ENCODE data around the gene CAPN12.

The CAPN12 gene

DNA sequence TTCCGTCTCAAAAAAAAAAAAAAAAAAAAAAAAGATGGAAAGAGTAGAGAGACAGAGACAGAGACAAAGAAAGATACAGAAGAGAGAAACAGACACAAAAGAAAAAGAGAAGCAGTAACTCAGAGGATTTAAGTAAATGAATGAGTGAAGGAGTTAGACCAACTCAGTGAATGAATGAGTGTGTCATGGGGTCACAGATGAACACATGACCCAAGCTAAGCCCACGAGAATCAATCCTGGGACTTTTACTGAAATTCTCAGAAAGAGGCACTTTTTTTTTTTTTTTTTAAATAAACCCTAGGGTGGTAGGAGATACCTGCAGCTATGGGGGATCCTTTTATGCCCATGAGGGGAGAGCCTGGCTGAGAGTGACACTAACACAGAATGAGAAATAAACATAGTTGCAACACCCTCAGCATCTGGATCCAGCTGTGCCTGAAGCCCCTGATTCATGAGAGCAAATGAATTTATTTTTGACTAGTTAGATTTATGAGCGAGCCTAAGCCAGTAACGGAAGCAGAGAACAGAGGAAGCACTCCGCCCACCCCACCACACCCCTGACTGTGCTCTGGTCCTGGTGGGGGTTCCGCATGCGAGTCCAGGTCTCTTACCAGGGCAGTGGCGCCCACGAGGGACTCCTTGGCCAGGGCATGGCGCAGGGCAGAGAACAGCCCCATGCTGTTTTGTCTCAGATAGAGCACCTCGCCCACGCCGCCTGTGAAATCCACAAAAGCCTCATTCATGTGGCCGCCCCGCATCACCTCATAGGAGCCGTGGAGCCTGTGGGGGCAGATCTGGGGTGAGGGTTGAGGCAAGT is 4.6 kb downstream of the CAPN12 start:
- no peak for DNase-seq (ENCODE audit: low read depth in 4 of 4, low spot score in 1 of 4)

GRCh38 chr19:38737921-38738737 is 6.1 kb downstream of the CAPN12 start:
- no peak for DNase-seq (ENCODE audit: low read depth in 4 of 4, low spot score in 1 of 4)

- DNase-seq (ENCODE audit: low read depth in 4 of 4, low spot score in 1 of 4), result no peak
These were observed 6.9 kb downstream of the CAPN12 start for GRCh38 chr19:38737281-38737865.

DNA sequence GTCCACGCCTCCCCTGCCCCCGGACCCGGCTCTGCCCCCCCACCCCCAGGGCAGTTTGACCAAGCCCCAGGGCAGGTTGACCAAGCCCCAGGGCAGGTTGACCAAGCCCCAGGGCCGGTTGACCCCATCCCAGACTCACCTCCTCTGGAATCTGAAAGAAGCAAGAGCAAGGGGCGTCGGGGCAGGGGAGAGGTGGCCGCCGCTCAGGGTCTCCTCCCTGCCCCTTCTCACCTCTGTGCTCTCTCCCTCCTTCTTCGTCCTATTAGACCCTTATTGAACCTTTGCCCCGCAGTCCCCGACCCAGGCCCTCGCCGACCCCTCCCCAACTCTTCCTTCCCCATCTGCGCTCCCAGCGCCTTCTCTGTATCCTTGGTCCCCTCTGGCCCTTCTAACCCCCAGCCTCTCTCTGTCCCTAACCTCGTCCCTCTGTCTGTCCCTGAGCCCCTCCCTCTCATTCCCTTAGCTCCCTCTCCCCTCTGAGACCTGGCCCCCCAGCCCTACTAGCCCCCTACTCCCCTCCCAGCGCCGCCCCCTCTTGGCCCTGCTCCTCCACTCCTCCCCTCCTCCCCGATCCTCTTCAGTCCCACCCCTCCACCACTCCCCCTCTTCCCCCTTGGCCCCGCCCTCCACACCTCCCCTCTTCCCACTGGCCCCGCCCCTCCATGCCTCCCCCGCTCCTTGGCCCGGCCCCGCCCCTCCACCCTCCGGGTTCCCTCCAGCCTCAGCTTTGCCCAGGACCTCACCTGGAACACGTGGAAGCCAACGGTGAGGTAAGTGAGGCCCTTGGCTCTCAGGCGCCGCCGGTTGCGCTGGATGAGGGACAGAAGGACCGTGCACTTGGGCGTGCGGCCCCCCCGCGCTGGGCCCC is 7.6 kb downstream of the CAPN12 start:
- DNase-seq (ENCODE audit: low read depth in 4 of 4, low spot score in 1 of 4), result peak; percentile 30 to 70 (median 54)

GRCh38 chr19:38736036-38736412 is 8.2 kb downstream of the CAPN12 start:
- peak in 3 of 4 experiments; percentile 23 to 37 (median 32) for DNase-seq (ENCODE audit: low read depth in 4 of 4, low spot score in 1 of 4)

- no peak for DNase-seq (ENCODE audit: low read depth in 4 of 4, low spot score in 1 of 4)
These were observed 9.0 kb downstream of the CAPN12 start for GRCh38 chr19:38735257-38735686.

DNA sequence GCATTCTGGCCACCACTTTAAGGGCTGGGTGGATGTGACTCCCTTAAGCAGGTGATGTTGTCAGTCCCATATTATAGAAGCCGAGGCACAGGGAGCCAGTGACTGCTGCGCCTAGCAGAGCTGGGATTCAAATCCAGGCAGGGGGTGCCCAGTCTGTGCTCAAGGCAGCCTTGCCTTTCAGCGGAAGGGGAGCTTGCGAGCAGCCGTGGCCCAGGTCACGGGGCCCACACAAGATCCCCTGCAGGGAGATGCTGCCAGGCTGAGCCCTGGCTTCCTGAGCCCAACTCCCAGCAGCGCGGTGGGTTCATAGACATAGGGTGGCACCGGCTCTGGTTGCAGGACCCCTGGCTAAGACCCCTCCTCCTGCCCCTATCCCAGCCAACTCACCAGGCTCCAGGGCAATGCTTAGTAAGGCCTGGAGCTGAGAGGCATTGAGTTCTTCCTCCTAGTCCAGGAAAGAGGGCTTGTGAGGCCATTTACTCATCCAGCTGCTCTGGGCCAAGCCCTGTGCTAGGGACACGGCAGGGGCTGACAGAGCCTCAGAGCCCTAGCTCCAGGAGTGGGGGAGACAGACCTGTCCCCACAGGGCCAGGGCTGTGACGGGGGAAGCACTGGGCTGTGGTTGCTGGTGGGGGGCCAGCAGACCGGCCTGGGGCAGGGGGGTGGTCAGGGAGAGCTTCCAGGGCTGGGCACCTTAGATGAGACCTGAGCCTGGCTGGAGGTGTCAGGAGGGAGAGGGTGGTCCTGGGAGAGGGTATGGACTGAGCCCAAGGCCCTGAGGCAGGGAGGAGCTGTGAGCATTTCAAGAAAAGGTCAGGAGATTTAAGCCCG is 9.6 kb downstream of the CAPN12 start:
- no peak for DNase-seq (ENCODE audit: low read depth in 4 of 4, low spot score in 1 of 4)

GRCh38 chr19:38734176-38734425 is 10.2 kb downstream of the CAPN12 start:
- DNase-seq (ENCODE audit: low read depth in 4 of 4, low spot score in 1 of 4), result no peak

DNA sequence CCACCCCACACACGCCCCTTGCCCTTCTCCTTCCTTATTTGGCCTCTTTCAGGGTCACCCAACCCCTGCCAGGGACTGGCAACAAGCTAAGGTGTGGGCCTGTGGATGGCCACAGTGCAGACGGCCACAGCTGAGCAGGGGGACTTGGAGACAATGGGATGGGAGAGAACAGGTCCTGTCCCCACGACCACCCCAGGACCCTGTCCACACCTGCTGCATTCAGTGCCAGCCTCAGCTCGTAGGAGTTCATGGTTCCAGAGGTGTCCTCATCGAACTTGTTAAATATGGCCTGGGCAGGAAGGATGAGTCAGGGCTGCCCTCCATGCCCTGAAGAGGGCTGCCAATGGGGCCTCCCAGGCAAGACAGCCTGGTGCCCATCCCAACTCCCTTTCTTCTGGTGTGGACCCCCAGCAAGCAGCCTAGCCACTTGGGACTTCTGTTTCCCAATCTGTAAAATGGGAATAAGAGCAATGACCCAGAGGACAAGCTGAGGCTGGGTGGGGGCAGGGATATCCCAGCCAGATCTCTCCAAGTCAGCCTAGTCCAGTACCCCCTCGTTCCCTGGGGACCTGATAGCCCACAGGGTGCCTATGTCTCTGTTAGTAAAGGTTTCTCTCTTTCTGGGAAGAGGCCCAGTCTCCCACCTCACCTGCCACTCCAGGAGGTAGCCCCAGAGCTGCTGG is 10.6 kb downstream of the CAPN12 start:
- DNase-seq (ENCODE audit: low read depth in 4 of 4, low spot score in 1 of 4), result no peak

DNA sequence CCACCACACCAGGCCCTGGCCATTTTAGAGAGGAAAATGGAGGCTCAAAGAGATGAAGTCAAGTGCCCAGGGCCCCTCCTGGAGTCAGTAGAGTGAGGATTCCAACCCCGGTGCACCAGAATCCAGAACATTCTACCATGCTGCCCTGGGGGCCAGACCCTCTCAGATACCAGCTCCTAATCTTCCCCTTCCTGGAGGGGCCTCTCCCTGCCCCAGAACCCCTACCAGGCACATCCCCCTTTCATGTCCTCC is 11.1 kb downstream of the CAPN12 start:
- no peak for DNase-seq (ENCODE audit: low read depth in 4 of 4, low spot score in 1 of 4)

GRCh38 chr19:38731654-38732301 is 12.5 kb downstream of the CAPN12 start:
- no peak for DNase-seq (ENCODE audit: low read depth in 4 of 4, low spot score in 1 of 4)

GRCh38 chr19:38730731-38731589 is 13.3 kb downstream of the CAPN12 start:
- no peak for DNase-seq (ENCODE audit: low read depth in 4 of 4, low spot score in 1 of 4)

- DNase-seq (ENCODE audit: low read depth in 4 of 4, low spot score in 1 of 4), result no peak
These were observed 13.9 kb downstream of the CAPN12 start for GRCh38 chr19:38730470-38730730.

DNA sequence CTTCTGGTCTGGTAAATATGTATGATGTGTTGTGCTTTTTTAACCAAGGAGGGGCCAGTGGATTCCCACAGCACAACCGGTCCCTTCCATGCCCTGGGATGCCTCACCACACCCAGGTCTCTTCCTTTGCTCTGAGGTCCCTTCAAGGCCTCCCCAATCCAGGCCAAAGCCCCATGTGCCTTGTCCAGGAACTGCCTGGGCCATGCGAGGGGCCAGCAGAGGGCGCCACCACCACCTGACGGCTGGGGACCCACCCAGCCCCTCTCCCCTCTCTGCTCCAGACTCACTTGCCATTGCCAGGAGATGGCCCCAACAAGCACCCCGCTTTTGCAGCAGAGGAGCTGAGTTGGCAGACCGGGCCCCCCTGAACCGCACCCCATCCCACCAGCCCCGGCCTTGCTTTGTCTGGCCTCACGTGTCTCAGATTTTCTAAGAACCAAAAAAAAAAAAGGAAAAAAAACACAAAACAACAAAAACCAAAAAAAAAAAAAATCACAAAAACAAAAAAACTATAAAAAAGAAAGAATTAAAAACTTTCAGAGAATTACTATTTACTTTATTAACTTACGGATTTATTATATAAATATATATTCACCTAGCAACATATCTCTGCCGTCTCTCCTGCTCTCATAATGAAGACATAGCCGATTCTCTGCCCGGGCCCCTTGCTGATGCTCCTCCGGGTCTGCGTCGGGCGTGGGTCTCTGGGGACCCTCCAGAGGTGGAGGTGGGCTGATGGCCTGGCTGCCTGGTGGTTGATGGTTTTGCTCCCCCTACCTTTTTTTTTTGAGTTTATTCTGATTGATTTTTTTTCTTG is 14.4 kb downstream of the CAPN12 start:
- DNase-seq (ENCODE audit: low read depth in 4 of 4, low spot score in 1 of 4), result peak; percentile 55 to 74 (median 68)

DNA sequence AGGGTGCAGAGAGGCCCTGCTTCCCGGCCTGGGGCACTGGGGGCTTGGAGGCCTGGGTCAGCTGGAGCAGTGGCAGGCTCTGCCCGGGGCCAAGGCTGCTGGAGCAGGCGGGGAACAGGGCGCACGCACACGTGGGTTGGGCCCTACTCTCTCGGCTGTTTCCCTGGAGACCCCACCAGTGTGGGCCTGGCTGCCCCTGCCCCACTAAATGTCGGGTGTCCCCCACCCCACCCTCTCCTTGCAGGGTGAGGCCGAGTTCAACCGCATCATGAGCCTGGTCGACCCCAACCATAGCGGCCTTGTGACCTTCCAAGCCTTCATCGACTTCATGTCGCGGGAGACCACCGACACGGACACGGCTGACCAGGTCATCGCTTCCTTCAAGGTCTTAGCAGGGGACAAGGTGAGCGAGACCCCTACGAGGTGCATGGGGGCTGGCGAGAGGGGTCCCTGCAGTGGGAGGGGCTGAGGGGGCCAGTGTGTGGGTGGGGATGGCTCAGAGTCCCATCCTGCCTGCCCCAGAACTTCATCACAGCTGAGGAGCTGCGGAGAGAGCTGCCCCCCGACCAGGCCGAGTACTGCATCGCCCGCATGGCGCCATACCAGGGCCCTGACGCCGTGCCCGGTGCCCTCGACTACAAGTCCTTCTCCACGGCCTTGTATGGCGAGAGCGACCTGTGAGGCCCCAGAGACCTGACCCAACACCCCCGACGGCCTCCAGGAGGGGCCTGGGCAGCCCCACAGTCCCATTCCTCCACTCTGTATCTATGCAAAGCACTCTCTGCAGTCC is 15.3 kb downstream of the CAPN12 start:
- DNase-seq (ENCODE audit: low read depth in 4 of 4, low spot score in 1 of 4), result no peak

DNA sequence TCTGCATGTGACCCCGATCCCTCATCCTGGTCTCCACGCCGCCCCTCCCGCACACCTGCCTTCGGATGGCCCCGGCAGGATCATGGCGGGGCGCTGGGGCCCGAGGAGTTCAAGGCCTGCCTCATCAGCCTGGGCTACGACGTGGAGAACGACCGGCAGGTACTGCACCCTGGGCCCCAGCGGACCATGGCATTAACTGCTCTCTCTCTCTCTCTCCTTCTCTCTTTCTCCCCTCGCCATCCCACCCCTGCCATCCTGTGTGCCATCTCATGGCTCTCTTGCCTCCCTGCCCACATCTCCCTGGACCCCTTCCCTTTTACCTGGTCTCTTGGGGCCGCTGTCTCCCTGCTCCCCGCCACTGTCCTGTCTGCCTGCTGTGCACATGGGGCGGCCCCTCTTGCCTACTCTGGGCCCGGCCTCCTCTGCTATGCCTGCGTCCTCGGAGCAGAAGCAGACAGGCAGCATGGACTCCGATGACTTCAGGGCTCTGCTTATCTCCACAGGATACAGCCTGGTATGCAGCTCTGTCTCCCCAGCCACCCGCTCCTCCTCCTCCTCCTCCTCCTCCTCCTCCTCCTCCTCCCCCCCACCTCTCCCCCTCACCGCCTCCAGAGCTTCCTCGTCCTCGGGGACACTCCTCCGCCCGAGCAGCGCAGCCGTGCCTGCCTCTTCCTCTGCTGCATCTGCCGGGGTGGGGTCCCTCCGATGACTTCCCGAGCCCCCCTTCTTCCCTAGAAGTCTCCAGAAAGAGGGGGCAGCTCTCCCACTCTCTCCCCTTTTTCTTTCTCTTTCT is 16.2 kb downstream of the CAPN12 start:
- DNase-seq (ENCODE audit: low read depth in 4 of 4, low spot score in 1 of 4), result no peak

Data from stimulated activated CD4-positive, alpha-beta T cell treated with anti-CD3 and anti-CD28 coated beads, Interleukin-1b, Interleukin-23, amount 100 ng/mL, for 24 hours (primary cell).